ES-I3 (cell line): ENCODE data around the gene SRC.
A peak's percentile ranks its signal among the peaks of the same experiment; 100 is the strongest.

ENCODE experiments used
- H3K36me3 ChIP-seq: 2 replicates; pipeline ENCODE4 v1.6.1; 2013; ENCODE audit warnings: mild to moderate bottlenecking, low read length, control low read depth, moderate library complexity; ENCODE audit not compliant: insufficient read depth
- H3K4me1 ChIP-seq: 2 replicates; pipeline ENCODE4 v1.6.1; 2013; ENCODE audit warnings: mild to moderate bottlenecking, control low read depth, low read length; ENCODE audit not compliant: insufficient read depth
- H3K9ac ChIP-seq: 2 replicates; pipeline ENCODE4 v1.6.1; 2013; ENCODE audit warnings: low read depth, mild to moderate bottlenecking, low read length, moderate library complexity
- H3K9me3 ChIP-seq: 2 replicates; pipeline ENCODE4 v1.6.1; 2013; ENCODE audit warnings: mild to moderate bottlenecking, low read length, moderate library complexity; ENCODE audit not compliant: control insufficient read depth, insufficient read depth

Gene SRC

GRCh38 chr20:37380864-37381579 is 35.1 kb downstream of the SRC start:
- H3K9ac ChIP-seq: no peak overlapping the region
- H3K4me1 ChIP-seq: peaks cover 13% of the 10 kb centered on the region; the same call in 1 of the 2 replicates
- no peaks in the 10 kb centered on the region for H3K9me3 ChIP-seq
- no peaks in the 10 kb centered on the region; the same call in 1 of the 2 replicates for H3K36me3 ChIP-seq

DNA sequence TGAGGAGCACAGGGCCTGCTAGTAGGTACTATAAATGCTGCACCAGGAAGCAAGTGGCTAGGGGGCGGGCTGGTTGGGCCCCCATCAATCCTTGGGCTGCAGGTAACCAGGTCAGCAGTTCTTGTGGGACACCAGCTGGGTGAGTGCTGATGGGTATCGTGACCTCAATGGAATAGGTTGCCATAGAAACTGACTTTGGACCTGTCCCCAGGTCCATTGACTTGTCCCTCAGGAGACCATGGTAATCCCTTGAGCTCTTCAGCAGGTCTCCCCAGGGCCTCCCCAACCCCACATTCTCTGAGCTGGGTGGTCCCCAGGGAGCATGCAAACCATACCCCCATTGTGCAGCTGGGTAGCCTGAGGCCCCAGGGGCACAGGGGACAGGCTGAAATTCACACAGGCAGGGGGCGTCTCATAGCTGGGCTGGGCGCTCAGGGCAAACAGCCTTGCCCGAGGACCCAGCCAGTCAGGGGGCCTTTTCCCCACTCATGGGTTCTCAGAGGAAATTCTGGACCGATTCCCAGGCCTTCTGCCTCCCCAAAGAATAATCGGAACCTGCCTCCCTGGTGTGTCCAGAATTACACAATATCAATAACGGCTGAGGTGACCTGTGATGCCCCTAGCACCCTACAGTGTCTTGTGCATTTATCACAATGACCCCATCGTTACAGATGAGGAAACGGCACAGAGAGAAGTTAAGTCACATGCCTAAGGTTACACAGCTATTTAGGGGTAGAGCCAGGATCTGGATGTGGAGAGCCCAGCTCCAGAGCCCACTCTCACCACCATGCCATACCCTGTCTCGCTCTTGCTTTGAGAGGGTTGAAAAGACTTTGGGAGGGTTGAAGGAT is 35.9 kb downstream of the SRC start:
- no peaks in the 10 kb centered on the region; the same call in 1 of the 2 replicates for H3K36me3 ChIP-seq
- H3K9ac ChIP-seq: no peak overlapping the region
- peaks cover 13% of the 10 kb centered on the region; the same call in 1 of the 2 replicates for H3K4me1 ChIP-seq

GRCh38 chr20:37382482-37383120 is 36.7 kb downstream of the SRC start:
- peaks cover 13% of the 10 kb centered on the region; the same call in 1 of the 2 replicates for H3K4me1 ChIP-seq
- peaks cover 1% of the 10 kb centered on the region; the same call in 1 of the 2 replicates for H3K36me3 ChIP-seq
- H3K9ac ChIP-seq: no peak overlapping the region
- H3K9me3 ChIP-seq: no peaks in the 10 kb centered on the region

More for the DNA sequence above, 35.9 kb downstream of the SRC start:
- H3K9me3 ChIP-seq: no peaks in the 10 kb centered on the region

DNA sequence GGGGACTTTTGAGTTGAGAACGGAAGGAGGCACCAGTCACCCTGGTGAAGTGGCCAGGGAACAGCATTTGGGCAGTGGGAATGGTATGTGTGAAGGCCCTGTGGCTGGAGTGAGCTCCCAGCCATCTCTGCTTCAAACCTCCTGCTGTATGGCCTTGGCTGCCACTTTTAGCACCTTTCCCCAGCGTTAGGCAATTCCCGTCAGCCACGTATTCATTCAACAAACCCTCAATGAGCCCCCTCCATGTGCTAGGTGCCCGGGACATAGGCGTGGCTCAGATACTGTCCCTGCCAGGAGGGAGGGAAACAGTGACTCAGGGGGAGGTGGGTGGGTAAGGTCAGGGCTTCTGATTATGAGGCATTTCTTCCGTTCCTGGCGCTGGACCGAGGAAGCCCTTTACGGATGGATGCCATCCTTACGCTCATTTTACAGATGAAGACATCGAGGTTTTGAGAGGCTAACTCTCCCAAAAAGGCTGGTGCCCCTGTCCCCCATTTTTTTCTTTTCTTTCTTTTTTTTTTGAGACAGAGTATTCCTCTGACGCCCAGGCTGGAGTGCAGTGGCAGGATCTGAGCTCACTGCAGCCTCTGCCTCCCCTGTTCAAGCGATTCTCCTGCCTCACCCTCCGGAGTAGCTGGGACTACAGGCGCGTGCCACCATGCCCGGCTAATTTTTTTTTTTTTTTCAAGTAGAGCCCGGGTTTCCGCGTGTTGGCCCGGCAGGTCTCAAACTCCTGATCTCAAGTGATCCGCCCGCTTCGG is 37.5 kb downstream of the SRC start:
- Histone ChIP-seq H3K9me3 (no peaks in the 10 kb centered on the region), H3K9ac (no peak overlapping the region), H3K4me1 (peaks cover 10% of the 10 kb centered on the region; the same call in 1 of the 2 replicates), H3K36me3 (peaks cover 3% of the 10 kb centered on the region; the same call in 1 of the 2 replicates)

DNA sequence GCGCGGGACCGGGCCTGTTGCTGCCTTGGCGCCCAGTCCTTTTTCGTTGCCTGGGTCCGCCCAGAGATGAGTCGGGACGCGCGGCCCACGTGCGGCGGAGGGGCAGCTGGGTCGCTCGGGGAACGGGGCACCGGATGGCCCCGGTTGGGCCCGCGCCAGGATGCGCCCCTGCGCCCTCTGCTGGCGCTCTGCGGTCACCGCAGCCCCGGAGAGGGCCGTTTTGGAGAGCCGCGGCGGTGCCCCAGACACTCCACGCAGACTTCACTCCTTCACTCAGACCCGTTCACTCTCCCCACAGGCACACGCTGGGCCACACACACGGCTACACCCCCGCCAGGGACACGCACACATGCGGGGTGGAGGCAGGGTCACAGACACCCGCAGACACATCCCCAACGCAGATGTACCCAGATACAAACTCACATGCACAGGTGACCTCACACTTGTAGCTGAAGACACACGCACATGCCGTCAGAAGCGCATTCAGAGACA is 38.8 kb downstream of the SRC start:
- peak overlapping the region; percentile 51; the same call in 1 of the 2 replicates for H3K9ac ChIP-seq
- H3K4me1 ChIP-seq: peaks cover 6% of the 10 kb centered on the region; the same call in 1 of the 2 replicates
- peaks cover 3% of the 10 kb centered on the region; the same call in 1 of the 2 replicates for H3K36me3 ChIP-seq
- no peaks in the 10 kb centered on the region for H3K9me3 ChIP-seq

DNA sequence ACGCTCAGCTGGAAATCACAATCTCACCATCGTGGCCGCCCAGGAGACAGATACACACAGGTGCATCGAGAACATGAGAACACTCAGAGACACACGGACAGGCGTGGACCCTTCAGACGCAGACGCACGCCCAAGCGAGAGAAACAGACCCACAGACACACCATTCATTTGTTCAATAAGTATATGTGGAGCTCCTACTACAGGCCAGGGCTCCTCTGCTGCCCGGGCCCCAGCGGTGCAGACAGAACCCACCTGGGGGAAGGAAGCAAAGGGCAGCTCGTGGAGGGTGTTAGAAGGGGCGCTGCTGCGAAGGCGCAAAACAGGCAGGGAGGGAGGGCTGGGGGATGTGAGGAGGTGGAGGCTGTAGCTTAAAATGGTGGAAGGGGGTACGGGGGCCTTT is 39.2 kb downstream of the SRC start:
- Histone ChIP-seq H3K9me3 (no peaks in the 10 kb centered on the region), H3K4me1 (peaks cover 3% of the 10 kb centered on the region; the same call in 1 of the 2 replicates), H3K36me3 (peaks cover 3% of the 10 kb centered on the region; the same call in 1 of the 2 replicates), H3K9ac (no peak overlapping the region)

GRCh38 chr20:37385659-37386504 is 39.9 kb downstream of the SRC start:
- peaks cover 3% of the 10 kb centered on the region; the same call in 1 of the 2 replicates for H3K36me3 ChIP-seq
- H3K4me1 ChIP-seq: peaks cover 3% of the 10 kb centered on the region; the same call in 1 of the 2 replicates
- no peaks in the 10 kb centered on the region for H3K9me3 ChIP-seq
- no peak overlapping the region for H3K9ac ChIP-seq

DNA sequence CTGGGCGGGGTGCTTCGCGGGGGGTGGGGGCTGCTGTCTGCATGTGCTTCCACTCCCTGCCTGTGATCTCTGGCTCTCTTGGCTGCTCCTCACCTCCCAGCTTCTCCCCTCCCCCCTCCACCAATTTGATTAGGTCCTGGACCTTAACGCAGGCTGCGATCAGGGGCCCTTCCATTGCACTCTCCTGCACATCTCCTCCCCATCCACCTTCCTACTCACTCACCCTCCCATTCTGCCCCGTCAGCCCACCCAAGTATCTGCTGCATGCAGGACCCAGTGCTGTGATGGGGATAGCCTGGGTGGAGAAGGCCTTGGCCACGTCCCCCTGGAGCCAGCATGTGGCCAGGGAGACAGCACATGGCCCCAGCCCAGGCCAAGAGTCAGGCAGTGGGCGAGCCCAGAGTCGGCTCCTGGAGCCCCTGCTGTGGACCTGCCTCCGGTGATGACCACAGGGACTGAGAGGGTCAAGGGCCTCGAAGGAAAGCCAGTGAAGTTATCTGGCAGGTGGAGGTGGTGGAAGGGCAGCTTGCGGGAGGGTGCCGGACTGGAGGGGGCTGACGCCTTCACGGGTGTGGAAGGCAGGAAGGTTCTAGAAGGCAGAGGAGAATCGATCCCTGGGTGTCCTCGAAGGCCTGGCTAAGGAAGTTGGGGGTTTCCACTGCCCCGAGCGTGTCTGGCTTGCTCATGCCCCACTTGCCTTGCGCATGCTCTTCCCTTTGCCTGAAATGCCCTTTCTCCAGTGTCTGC is 40.7 kb downstream of the SRC start:
- H3K36me3 ChIP-seq: peaks cover 3% of the 10 kb centered on the region; the same call in 1 of the 2 replicates

GRCh38 chr20:37387519-37388269 is 41.8 kb downstream of the SRC start:
- Histone ChIP-seq H3K9me3 (no peaks in the 10 kb centered on the region), H3K4me1 (peaks cover 3% of the 10 kb centered on the region; the same call in 1 of the 2 replicates), H3K36me3 (peaks cover 3% of the 10 kb centered on the region; the same call in 1 of the 2 replicates)

More for the DNA sequence above, 40.7 kb downstream of the SRC start:
- Histone ChIP-seq H3K4me1 (peaks cover 3% of the 10 kb centered on the region; the same call in 1 of the 2 replicates), H3K9me3 (no peaks in the 10 kb centered on the region), H3K9ac (no peak overlapping the region)

GRCh38 chr20:37388831-37389230 is 42.9 kb downstream of the SRC start:
- H3K36me3 ChIP-seq: peaks cover 3% of the 10 kb centered on the region; the same call in 1 of the 2 replicates
- no peaks in the 10 kb centered on the region for H3K9me3 ChIP-seq
- peaks cover 3% of the 10 kb centered on the region; the same call in 1 of the 2 replicates for H3K4me1 ChIP-seq
- no peak overlapping the region for H3K9ac ChIP-seq

More at GRCh38 chr20:37387519-37388269, 41.8 kb downstream of the SRC start:
- H3K9ac ChIP-seq: no peak overlapping the region

GRCh38 chr20:37389241-37389747 is 43.4 kb downstream of the SRC start:
- Histone ChIP-seq H3K4me1 (peaks cover 8% of the 10 kb centered on the region; the same call in 1 of the 2 replicates), H3K9me3 (no peaks in the 10 kb centered on the region), H3K9ac (no peak overlapping the region), H3K36me3 (peaks cover 3% of the 10 kb centered on the region; the same call in 1 of the 2 replicates)
